ENCODE results near the gene SLC9A1. TPM values are rescaled to one million over a fixed set of nuclear protein-coding genes. Genes with fewer than 3 reads are reported as not detected.
A peak's percentile ranks its signal among the peaks of the same experiment; 100 is the strongest.

Gene SLC9A1
- total RNA-seq, 2 donors from 2014 or later = 22.9 to 30.4 TPM

DNA sequence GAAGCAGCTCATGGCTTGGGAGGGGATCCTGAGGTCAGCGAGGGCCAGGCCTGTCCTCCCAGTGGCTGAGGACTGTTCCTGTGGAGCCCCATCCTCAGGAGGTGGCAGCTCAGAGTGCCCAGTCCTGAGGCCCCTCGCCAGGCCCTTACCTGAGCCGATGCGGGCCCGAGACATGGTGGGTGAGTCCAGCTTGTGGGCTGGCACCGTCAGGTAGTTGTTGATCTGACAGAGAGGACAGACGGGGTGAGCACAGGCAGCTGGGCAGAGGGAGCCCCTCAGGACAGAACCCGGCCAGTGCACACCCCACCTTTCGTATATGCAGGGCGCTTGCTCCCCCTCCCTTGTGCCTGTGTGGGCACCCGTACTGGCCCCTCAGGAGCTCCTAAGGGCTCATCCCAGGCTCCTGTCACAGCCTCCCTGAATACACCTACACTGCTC lies 53.9 kb downstream of the SLC9A1 start:
- Histone ChIP-seq H3K27ac (no peak overlapping the region), H3K9me3 (no peaks in the 10 kb centered on the region), H3K4me3 (no peak overlapping the region), H3K27me3 (replicated peaks; ENCODE audit: insufficient read depth) (no peaks in the 10 kb centered on the region), H3K36me3 (no peaks in the 10 kb centered on the region), H3K4me1 (replicated peaks) (peaks cover 6% of the 10 kb centered on the region)
- 90% methylated on average over 11 of the region's 11 CpGs for WGBS
- TF ChIP-seq, protein P1, sequence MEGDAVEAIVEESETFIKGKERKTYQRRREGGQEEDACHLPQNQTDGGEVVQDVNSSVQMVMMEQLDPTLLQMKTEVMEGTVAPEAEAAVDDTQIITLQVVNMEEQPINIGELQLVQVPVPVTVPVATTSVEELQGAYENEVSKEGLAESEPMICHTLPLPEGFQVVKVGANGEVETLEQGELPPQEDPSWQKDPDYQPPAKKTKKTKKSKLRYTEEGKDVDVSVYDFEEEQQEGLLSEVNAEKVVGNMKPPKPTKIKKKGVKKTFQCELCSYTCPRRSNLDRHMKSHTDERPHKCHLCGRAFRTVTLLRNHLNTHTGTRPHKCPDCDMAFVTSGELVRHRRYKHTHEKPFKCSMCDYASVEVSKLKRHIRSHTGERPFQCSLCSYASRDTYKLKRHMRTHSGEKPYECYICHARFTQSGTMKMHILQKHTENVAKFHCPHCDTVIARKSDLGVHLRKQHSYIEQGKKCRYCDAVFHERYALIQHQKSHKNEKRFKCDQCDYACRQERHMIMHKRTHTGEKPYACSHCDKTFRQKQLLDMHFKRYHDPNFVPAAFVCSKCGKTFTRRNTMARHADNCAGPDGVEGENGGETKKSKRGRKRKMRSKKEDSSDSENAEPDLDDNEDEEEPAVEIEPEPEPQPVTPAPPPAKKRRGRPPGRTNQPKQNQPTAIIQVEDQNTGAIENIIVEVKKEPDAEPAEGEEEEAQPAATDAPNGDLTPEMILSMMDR (IDR thresholded peaks at IDR 0.05) = no peak
- TF ChIP-seq POLR2A (IDR thresholded peaks at IDR 0.05) = no peak
- no peak for TF ChIP-seq POLR2AphosphoS5 (IDR thresholded peaks at IDR 0.05)
- DNase-seq (ENCODE audit: low spot score) = no peak
- intact Hi-C loops (cut with DNase I) = loop anchor here (10.0 kb wide), 1 partner anchor 284 kb away; the partner anchor contains the start of gene CD164L2

DNA sequence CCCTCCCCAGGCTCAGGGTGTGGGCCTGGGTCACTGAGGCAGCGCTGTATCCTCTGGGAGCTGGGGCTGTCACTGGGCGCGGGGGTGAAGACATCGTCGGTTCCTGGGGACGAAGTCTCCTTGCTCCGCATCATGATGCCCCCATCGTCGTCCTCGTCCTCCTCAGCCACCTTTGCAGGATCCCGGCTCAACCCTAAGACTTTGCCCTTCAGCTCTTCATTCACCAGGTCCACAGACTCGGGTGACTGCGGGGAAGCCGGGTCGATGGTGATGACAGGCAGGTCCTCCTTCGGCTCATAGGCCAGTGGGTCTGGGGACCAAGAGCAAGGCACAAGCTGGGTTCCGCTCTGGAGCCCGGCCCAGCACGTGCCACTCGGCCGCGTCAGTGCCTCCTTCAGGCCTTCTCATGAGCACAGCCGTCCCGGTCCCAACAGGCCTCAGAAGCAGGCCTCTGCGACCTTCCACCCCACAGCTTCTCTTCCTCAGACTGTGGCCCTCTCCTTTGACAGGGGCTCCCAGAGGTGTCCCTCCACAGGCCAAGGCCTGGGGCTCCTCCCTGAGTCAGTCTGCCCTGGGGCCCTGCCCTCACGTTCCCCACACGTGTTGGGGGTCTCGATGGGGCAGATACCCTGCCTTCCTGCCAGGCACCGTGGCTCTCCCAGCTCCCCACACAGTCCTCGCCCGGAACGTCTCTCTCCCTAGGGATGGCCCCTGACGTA lies 54.4 kb downstream of the SLC9A1 start:
- Histone ChIP-seq H3K4me1 (replicated peaks) (peaks cover 6% of the 10 kb centered on the region), H3K27me3 (replicated peaks; ENCODE audit: insufficient read depth) (no peaks in the 10 kb centered on the region), H3K27ac (peak overlapping the region; percentile 46 to 47), H3K4me3 (no peak overlapping the region), H3K9me3 (no peaks in the 10 kb centered on the region), H3K36me3 (no peaks in the 10 kb centered on the region)
- intact Hi-C loops (cut with DNase I) = loop anchor here (10.0 kb wide), 1 partner anchor 284 kb away; the partner anchor contains the start of gene CD164L2
- WGBS = 87% methylated on average over 33 of the region's 33 CpGs
- no peak for DNase-seq (ENCODE audit: low spot score)
- TF ChIP-seq POLR2A (IDR thresholded peaks at IDR 0.05) (no peak), POLR2AphosphoS5 (IDR thresholded peaks at IDR 0.05) (no peak)
- TF ChIP-seq, protein P1 (IDR thresholded peaks at IDR 0.05) = no peak

DNA sequence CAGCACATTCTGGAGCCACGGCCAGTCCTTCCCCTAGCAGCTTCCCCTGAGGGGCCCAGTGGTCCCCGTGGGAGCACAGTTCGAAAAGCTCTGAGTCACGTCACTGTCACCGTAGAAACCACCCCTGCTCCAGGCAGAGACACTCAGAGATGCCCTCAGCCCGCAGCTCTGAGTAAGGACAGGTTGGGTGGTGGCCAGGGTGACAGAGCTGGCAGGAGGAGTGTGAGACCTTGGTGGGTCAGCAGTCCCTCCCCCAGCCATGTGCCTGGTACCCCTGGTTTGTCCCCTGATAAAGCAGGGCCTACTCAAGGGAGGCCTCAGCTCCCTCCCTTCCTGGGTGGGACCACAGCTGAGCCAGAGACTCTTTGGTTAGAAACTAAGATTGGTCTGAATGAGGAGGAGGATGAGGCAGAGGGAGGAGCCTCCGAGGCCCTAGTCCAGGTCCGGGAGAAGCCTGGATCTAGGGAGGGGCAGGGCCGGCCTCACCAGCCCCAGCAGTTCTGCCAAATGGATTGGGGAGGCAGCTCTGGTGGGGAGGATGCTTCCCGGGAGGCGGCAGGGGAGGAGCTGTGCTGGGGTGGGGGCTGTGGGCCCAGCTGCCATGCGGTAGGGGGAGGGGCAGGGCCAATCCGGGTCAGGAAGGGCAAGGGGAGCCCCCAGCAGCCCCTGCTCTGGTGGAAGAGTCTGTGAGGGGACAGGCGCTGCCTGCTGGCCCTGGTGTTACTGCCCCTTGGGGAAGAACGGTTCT lies 55.2 kb downstream of the SLC9A1 start:
- no peak for TF ChIP-seq POLR2A (IDR thresholded peaks at IDR 0.05)
- TF ChIP-seq, protein P1 (IDR thresholded peaks at IDR 0.05) = no peak
- TF ChIP-seq POLR2AphosphoS5 (IDR thresholded peaks at IDR 0.05) = no peak
- no peak overlapping the region for H3K4me3 ChIP-seq
- peak overlapping the region; percentile 46 to 47 for H3K27ac ChIP-seq
- DNase-seq (ENCODE audit: low spot score) = no peak
- 27% methylated on average over 15 of the region's 15 CpGs for WGBS
- H3K9me3 ChIP-seq = no peaks in the 10 kb centered on the region
- H3K4me1 ChIP-seq (replicated peaks) = peaks cover 6% of the 10 kb centered on the region
- no peaks in the 10 kb centered on the region for H3K36me3 ChIP-seq
- no peaks in the 10 kb centered on the region for H3K27me3 ChIP-seq (replicated peaks; ENCODE audit: insufficient read depth)
- intact Hi-C loops (cut with DNase I) = loop anchor here (2.0 to 10.0 kb wide), 3 partner anchors 55 to 285 kb away; partner anchors contain the start of genes CD164L2 and KDF1

DNA sequence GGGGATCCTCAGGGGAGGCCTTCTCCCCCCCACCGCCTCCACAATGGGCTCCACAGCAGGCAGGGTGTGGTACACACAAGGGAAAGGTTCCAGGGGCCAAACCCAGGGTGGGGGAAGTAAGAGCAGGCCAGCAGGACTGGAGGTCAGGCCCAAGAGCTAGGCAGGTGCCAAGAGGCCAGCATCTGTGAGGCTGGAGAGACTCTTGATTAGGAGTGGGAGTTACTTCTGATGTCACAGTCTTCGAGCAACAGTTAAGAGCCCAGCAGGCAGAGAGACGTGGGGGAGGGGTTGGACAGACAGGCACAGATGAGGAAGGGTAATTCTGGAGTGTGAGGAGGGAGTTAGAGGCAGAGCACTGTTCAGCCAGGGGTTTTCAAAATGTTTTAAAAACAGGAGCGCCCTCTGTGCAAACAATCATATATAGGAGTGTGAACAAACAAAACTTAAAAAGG lies 55.8 kb downstream of the SLC9A1 start:
- WGBS = 28% methylated on average over 4 of the region's 4 CpGs

More for the DNA sequence above, 55.8 kb downstream of the SLC9A1 start:
- Histone ChIP-seq H3K4me3 (no peak overlapping the region), H3K27me3 (replicated peaks; ENCODE audit: insufficient read depth) (no peaks in the 10 kb centered on the region), H3K4me1 (replicated peaks) (peaks cover 6% of the 10 kb centered on the region), H3K36me3 (no peaks in the 10 kb centered on the region), H3K9me3 (no peaks in the 10 kb centered on the region), H3K27ac (peak overlapping the region; percentile 46 to 47)
- intact Hi-C loops (cut with DNase I) = loop anchor here (2.0 to 10.0 kb wide), 2 partner anchors 54 to 134 kb away; partner anchors contain the start of gene KDF1
- TF ChIP-seq POLR2A (IDR thresholded peaks at IDR 0.05) (no peak), POLR2AphosphoS5 (IDR thresholded peaks at IDR 0.05) (no peak)
- DNase-seq (ENCODE audit: low spot score) = no peak
